ENCODE results near the gene NRXN3.

- no peak for TF ChIP-seq CTCF (IDR thresholded peaks at IDR 0.05; ENCODE audit: low read depth, low read length, missing input control)
- no peak for TF ChIP-seq SP1 (IDR thresholded peaks at IDR 0.05)
- TF ChIP-seq REST (IDR thresholded peaks at IDR 0.05): no peak
- no peak for TF ChIP-seq TAF1 (conservative IDR thresholded peaks at IDR 0.05)
- no peak for TF ChIP-seq HNF4G (IDR thresholded peaks at IDR 0.05)
- no peak for TF ChIP-seq ATF3 (IDR thresholded peaks at IDR 0.05)
- TF ChIP-seq ZBTB33 (IDR thresholded peaks at IDR 0.05): no peak
- no peak for TF ChIP-seq RAD21 (IDR thresholded peaks at IDR 0.05)
- no peak for TF ChIP-seq GABPA (IDR thresholded peaks at IDR 0.05 in 1 of 2, conservative IDR thresholded peaks at IDR 0.05 in 1 of 2)
- no peak for TF ChIP-seq HNF4A (conservative IDR thresholded peaks at IDR 0.05)
- no peak for TF ChIP-seq MAX (IDR thresholded peaks at IDR 0.05)
- no peak for TF ChIP-seq JUND (IDR thresholded peaks at IDR 0.05)
- TF ChIP-seq YY1 (IDR thresholded peaks at IDR 0.05): no peak
Measured at GRCh38 chr14:78847801-78848200, 677.6 kb downstream of the NRXN3 start.
